Measurements from ENCODE around the gene LIPC.
"Not testable (repeated sequence)": the region's sequence is repeated elsewhere in the genome, so short reads cannot be mapped to it uniquely, and the experiment has no call there.

LIPC gene

DNA sequence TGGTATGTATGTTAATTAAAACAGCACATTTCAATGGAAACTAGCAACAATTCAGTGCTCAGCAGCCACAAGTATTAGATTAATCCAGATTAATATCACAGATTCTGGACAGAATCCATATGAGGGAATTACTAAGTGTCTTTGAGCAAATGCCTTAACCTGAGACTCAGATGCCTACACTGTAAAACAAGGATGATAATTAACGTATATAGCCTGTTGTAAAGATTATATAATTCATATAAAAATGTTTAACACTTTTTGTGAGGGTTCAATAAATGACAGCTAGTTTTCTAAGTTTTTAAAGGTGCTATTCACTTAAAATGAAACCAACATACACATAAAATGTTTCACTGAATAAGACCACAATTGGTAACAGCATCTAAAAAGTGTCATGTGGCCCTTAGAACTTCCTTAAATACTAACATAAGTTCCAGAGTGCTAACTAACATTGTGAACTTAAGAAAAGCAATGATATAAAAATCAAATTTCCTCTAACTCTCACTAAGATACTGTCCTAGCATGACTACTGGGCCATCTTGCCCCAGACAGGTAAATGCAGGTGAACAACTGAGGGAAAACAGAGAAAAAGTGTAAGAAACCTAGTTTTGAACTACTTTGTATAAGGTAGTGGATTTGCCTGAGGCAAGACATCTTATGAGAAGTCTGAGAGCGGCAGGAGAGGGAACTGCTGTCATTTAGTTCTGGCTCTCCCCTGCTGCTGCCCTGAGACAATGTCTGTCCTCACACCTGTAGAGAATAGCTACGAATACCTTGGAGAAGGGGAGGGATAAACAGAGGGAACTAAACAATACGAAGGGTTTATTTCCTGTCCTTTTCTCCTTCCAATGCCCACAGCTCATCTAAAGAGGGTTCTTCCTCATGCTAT is 166.4 kb downstream of the LIPC start:
- Histone ChIP-seq H3K9ac (ENCODE audit: low read length) (no peak overlapping the region), H3K27me3 (ENCODE audit: control insufficient read depth, insufficient read depth, low read length) (no peaks in the 10 kb centered on the region)

DNA sequence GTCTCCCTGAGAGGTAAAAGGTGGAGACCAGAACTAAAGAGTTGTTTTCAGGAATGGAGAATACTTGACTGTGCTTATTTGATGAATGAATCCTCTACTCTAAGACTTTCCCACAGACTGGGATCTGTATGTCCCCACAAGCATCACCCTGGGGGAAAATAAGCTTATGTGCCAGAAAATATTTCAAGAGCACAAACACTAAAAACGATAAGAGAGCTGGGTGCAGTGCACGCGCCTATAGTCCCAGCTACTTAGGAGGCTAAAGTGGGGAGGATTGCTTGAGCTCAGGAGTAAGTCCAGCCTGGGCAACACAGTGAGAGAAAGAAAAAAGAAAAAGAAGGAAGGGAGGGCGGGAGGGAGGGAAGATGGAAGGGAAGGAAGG is 167.0 kb downstream of the LIPC start:
- Histone ChIP-seq H3K36me3 (ENCODE audit: control insufficient read depth, insufficient read depth, low read length) (no peaks in the 10 kb centered on the region), H3K4me1 (ENCODE audit: control insufficient read depth, insufficient read depth, low read length) (no peaks in the 10 kb centered on the region), H3K27me3 (ENCODE audit: control insufficient read depth, insufficient read depth, low read length) (no peaks in the 10 kb centered on the region), H3K9ac (ENCODE audit: low read length) (no peak overlapping the region), H3K27ac (ENCODE audit: low read depth, low read length) (no peak overlapping the region), H3K4me3 (ENCODE audit: low read length) (no peak overlapping the region)

More for the DNA sequence above, 166.4 kb downstream of the LIPC start:
- Histone ChIP-seq H3K27ac (ENCODE audit: low read depth, low read length) (no peak overlapping the region), H3K36me3 (ENCODE audit: control insufficient read depth, insufficient read depth, low read length) (no peaks in the 10 kb centered on the region), H3K4me3 (ENCODE audit: low read length) (no peak overlapping the region), H3K4me1 (ENCODE audit: control insufficient read depth, insufficient read depth, low read length) (no peaks in the 10 kb centered on the region)

- no peaks in the 10 kb centered on the region for H3K36me3 ChIP-seq (ENCODE audit: control insufficient read depth, insufficient read depth, low read length)
- H3K27ac ChIP-seq (ENCODE audit: low read depth, low read length), result no peak overlapping the region
- no peak overlapping the region for H3K9ac ChIP-seq (ENCODE audit: low read length)
- H3K4me3 ChIP-seq (ENCODE audit: low read length), result no peak overlapping the region
- no peaks in the 10 kb centered on the region for H3K27me3 ChIP-seq (ENCODE audit: control insufficient read depth, insufficient read depth, low read length)
- no peaks in the 10 kb centered on the region for H3K4me1 ChIP-seq (ENCODE audit: control insufficient read depth, insufficient read depth, low read length)
These were observed 171.0 kb downstream of the LIPC start for GRCh38 chr15:58602823-58603222.

DNA sequence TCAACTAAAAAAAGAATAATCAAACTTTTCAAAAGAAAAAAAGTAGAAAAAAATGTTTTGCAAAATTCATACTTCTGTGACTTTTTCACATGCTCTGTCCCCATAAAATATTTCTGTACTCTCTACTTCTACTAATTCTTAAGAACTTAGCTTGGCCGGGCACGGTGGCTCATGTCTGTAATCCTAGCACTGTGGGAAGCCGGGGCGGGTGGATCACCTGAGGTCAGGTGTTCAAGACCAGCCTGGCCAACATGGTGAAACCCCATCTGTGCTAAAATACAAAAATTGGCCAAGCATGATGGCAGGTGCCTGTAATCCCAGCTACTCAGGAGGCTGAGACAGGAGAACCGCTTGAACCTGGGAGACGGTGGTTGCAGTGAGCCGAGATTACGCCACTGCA is 172.1 kb downstream of the LIPC start:
- H3K4me1 ChIP-seq (ENCODE audit: control insufficient read depth, insufficient read depth, low read length); H3K27me3 ChIP-seq (ENCODE audit: control insufficient read depth, insufficient read depth, low read length); H3K36me3 ChIP-seq (ENCODE audit: control insufficient read depth, insufficient read depth, low read length); H3K9ac ChIP-seq (ENCODE audit: low read length); H3K27ac ChIP-seq (ENCODE audit: low read depth, low read length); H3K4me3 ChIP-seq (ENCODE audit: low read length): not testable (repeated sequence)

GRCh38 chr15:58604455-58604923 is 172.7 kb downstream of the LIPC start:
- Histone ChIP-seq H3K4me3 (ENCODE audit: low read length) (no peak overlapping the region), H3K27ac (ENCODE audit: low read depth, low read length) (no peak overlapping the region), H3K4me1 (ENCODE audit: control insufficient read depth, insufficient read depth, low read length) (no peaks in the 10 kb centered on the region), H3K27me3 (ENCODE audit: control insufficient read depth, insufficient read depth, low read length) (no peaks in the 10 kb centered on the region), H3K36me3 (ENCODE audit: control insufficient read depth, insufficient read depth, low read length) (no peaks in the 10 kb centered on the region), H3K9ac (ENCODE audit: low read length) (no peak overlapping the region)

GRCh38 chr15:58605931-58606530 is 174.2 kb downstream of the LIPC start:
- Histone ChIP-seq H3K4me3 (ENCODE audit: low read length) (no peak overlapping the region), H3K9ac (ENCODE audit: low read length) (no peak overlapping the region), H3K27me3 (ENCODE audit: control insufficient read depth, insufficient read depth, low read length) (no peaks in the 10 kb centered on the region), H3K27ac (ENCODE audit: low read depth, low read length) (no peak overlapping the region), H3K4me1 (ENCODE audit: control insufficient read depth, insufficient read depth, low read length) (no peaks in the 10 kb centered on the region), H3K36me3 (ENCODE audit: control insufficient read depth, insufficient read depth, low read length) (no peaks in the 10 kb centered on the region)

DNA sequence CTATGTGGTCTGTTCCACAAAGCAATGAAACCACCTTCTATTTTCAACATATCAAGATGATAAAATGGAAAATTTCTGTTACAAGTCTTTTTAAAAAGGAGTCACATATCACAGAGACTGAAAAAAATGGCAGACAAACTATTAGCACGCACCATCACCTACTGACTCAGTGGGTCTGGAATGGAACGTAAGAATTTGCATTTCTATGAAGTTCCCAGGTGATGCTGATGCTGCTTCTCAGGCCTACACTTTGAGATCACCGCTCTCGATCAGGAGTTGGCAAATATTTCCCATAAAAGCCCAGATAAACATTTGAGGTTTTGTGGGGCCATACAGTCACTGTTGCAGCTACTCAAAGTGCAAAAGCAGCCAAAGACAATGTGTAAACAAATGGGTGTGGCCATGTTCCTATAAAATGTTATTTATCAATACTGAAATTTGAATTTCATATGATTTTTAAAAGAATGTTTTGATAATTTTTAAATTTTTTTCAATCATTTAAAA is 174.8 kb downstream of the LIPC start:
- Histone ChIP-seq H3K27ac (ENCODE audit: low read depth, low read length) (no peak overlapping the region), H3K4me1 (ENCODE audit: control insufficient read depth, insufficient read depth, low read length) (no peaks in the 10 kb centered on the region), H3K4me3 (ENCODE audit: low read length) (no peak overlapping the region), H3K36me3 (ENCODE audit: control insufficient read depth, insufficient read depth, low read length) (no peaks in the 10 kb centered on the region), H3K27me3 (ENCODE audit: control insufficient read depth, insufficient read depth, low read length) (no peaks in the 10 kb centered on the region), H3K9ac (ENCODE audit: low read length) (no peak overlapping the region)

GRCh38 chr15:58608129-58608590 is 176.4 kb downstream of the LIPC start:
- Histone ChIP-seq H3K9ac (ENCODE audit: low read length) (no peak overlapping the region), H3K27me3 (ENCODE audit: control insufficient read depth, insufficient read depth, low read length) (no peaks in the 10 kb centered on the region), H3K4me1 (ENCODE audit: control insufficient read depth, insufficient read depth, low read length) (no peaks in the 10 kb centered on the region), H3K36me3 (ENCODE audit: control insufficient read depth, insufficient read depth, low read length) (peaks cover 2% of the 10 kb centered on the region), H3K4me3 (ENCODE audit: low read length) (no peak overlapping the region), H3K27ac (ENCODE audit: low read depth, low read length) (no peak overlapping the region)

GRCh38 chr15:58608711-58609110 is 176.9 kb downstream of the LIPC start:
- no peak overlapping the region for H3K27ac ChIP-seq (ENCODE audit: low read depth, low read length)
- no peaks in the 10 kb centered on the region for H3K27me3 ChIP-seq (ENCODE audit: control insufficient read depth, insufficient read depth, low read length)
- no peaks in the 10 kb centered on the region for H3K4me1 ChIP-seq (ENCODE audit: control insufficient read depth, insufficient read depth, low read length)
- no peak overlapping the region for H3K4me3 ChIP-seq (ENCODE audit: low read length)
- H3K9ac ChIP-seq (ENCODE audit: low read length), result no peak overlapping the region
- H3K36me3 ChIP-seq (ENCODE audit: control insufficient read depth, insufficient read depth, low read length), result peaks cover 2% of the 10 kb centered on the region

- H3K36me3 ChIP-seq (ENCODE audit: control insufficient read depth, insufficient read depth, low read length), result peaks cover 4% of the 10 kb centered on the region
These were observed 180.2 kb downstream of the LIPC start for GRCh38 chr15:58611731-58612676.

GRCh38 chr15:58616171-58616570 is 184.4 kb downstream of the LIPC start:
- Histone ChIP-seq H3K36me3 (ENCODE audit: control insufficient read depth, insufficient read depth, low read length) (peaks cover 4% of the 10 kb centered on the region), H3K4me3 (ENCODE audit: low read length) (no peak overlapping the region), H3K4me1 (ENCODE audit: control insufficient read depth, insufficient read depth, low read length) (no peaks in the 10 kb centered on the region), H3K27ac (ENCODE audit: low read depth, low read length) (no peak overlapping the region), H3K27me3 (ENCODE audit: control insufficient read depth, insufficient read depth, low read length) (no peaks in the 10 kb centered on the region), H3K9ac (ENCODE audit: low read length) (no peak overlapping the region)

More at GRCh38 chr15:58611731-58612676, 180.2 kb downstream of the LIPC start:
- H3K9ac ChIP-seq (ENCODE audit: low read length), result no peak overlapping the region
- no peaks in the 10 kb centered on the region for H3K27me3 ChIP-seq (ENCODE audit: control insufficient read depth, insufficient read depth, low read length)
- no peaks in the 10 kb centered on the region for H3K4me1 ChIP-seq (ENCODE audit: control insufficient read depth, insufficient read depth, low read length)
- H3K27ac ChIP-seq (ENCODE audit: low read depth, low read length), result no peak overlapping the region
- no peak overlapping the region for H3K4me3 ChIP-seq (ENCODE audit: low read length)
